Cerebellar nuclear complex (tissue), 1 donor: ENCODE data around the gene IL1RN.

ENCODE experiments used
- DNase-seq, 2 experiments: peaks; one replicate each; lab custom pipeline; 2025; lab: John Stamatoyannopoulos, UW

The IL1RN gene

GRCh38 chr2:113127646-113128570 lies 510 bp downstream of the IL1RN start:
- no peak for DNase-seq

GRCh38 chr2:113129519-113130078 lies 2.2 kb downstream of the IL1RN start:
- DNase-seq: no peak

GRCh38 chr2:113131352-113132185 lies 4.2 kb downstream of the IL1RN start:
- DNase-seq: no peak

GRCh38 chr2:113132414-113133021 lies 5.1 kb downstream of the IL1RN start:
- DNase-seq: no peak

- DNase-seq: no peak
These were observed 6.6 kb downstream of the IL1RN start for GRCh38 chr2:113133704-113134598.

- DNase-seq: no peak
These were observed 7.3 kb downstream of the IL1RN start for GRCh38 chr2:113134717-113135116.

- DNase-seq: no peak
These were observed 7.9 kb downstream of the IL1RN start for GRCh38 chr2:113135317-113135716.

GRCh38 chr2:113136828-113137775 lies 9.7 kb downstream of the IL1RN start:
- DNase-seq: no peak

- DNase-seq: no peak
These were observed 10.4 kb downstream of the IL1RN start for GRCh38 chr2:113137827-113138226.

- peak in 1 of 2 experiments; percentile 8 for DNase-seq
These were observed 11.3 kb downstream of the IL1RN start for GRCh38 chr2:113138428-113139322.

- no peak for DNase-seq
These were observed 14.1 kb downstream of the IL1RN start for GRCh38 chr2:113141451-113141850.

GRCh38 chr2:113142290-113142689 lies 14.9 kb downstream of the IL1RN start:
- DNase-seq: no peak

- no peak for DNase-seq
These were observed 16.9 kb downstream of the IL1RN start for GRCh38 chr2:113144259-113144658.

- DNase-seq: no peak
These were observed 21.5 kb downstream of the IL1RN start for GRCh38 chr2:113148606-113149552.

GRCh38 chr2:113149553-113150257 lies 22.3 kb downstream of the IL1RN start:
- DNase-seq: no peak

- no peak for DNase-seq
These were observed 22.8 kb downstream of the IL1RN start for GRCh38 chr2:113150258-113150601.

- DNase-seq: no peak
These were observed 27.9 kb downstream of the IL1RN start for GRCh38 chr2:113155331-113155730.
